Heart right ventricle (tissue), 16 donors: Measurements from ENCODE around the gene BMERB1. TPM values are rescaled to one million over a fixed set of nuclear protein-coding genes. Genes with fewer than 3 reads are reported as not detected.
"Not testable (repeated sequence)": the region's sequence is repeated elsewhere in the genome, so short reads cannot be mapped to it uniquely, and the experiment has no call there.

Experiments
- ATAC-seq, 8 donors: fragments of 200-7000 bp; cut with Tn5 transposase; one replicate each; pipeline ENCODE4 v1.9.1; 2020; ENCODE audit warnings: mild to moderate bottlenecking in 8 of 8, moderate library complexity in 8 of 8, moderate number of reproducible peaks in 1 of 8
- DNase-seq, 2 donors: peaks; one replicate each; pipeline ENCODE4 v3.0.0-alpha.2; 2020
- H3K27ac ChIP-seq, 10 donors: fragments of 200-600 bp; sonication (generic) in 2 of 10; one replicate each; pipeline versions ENCODE4 v1.5.0 to v1.8.0; 2020 to 2022; ENCODE audit warnings: mild to moderate bottlenecking in 3 of 10
- H3K27me3 ChIP-seq, 7 donors: fragments of 200-600 bp; one replicate each; pipeline ENCODE4 v1.8.0; 2021 to 2022; ENCODE audit warnings: mild to moderate bottlenecking in 2 of 7
- H3K36me3 ChIP-seq, 9 donors: fragments of 200-600 bp; sonication (generic) in 1 of 9; one replicate each; pipeline versions ENCODE4 v1.5.0 to v1.8.0; 2020 to 2022; ENCODE audit warnings: mild to moderate bottlenecking in 2 of 9
- H3K4me1 ChIP-seq, 9 donors: fragments of 200-600 bp; sonication (generic) in 1 of 9; one replicate each; pipeline versions ENCODE4 v1.5.0 to v1.8.0; 2020 to 2022; ENCODE audit warnings: mild to moderate bottlenecking in 4 of 9
- H3K4me3 ChIP-seq, 10 donors: fragments of 200-600 bp; sonication (generic) in 2 of 10; one replicate each; pipeline versions ENCODE4 v1.5.0 to v1.8.0; 2020 to 2022; ENCODE audit warnings: mild to moderate bottlenecking in 7 of 10, moderate library complexity in 2 of 10
- H3K9me3 ChIP-seq, 11 donors: fragments of 200-600 bp in 10 of 11; sonication (generic) in 2 of 11; one replicate each; pipeline versions ENCODE4 v1.5.0 to v1.8.0; 2013 to 2022; ENCODE audit warnings: mild to moderate bottlenecking in 2 of 11, control low read depth in 1 of 11, moderate library complexity in 1 of 11
- WGBS, 2 donors: extraction: QIAGEN DNeasy Blood & Tissue Kit; methylation state at CpG; one replicate each; pipeline ENCODE4 v1.1.7; 2013; ENCODE audit warnings: inconsistent platforms in 1 of 2; 5-methylcytosine and 5-hydroxymethylcytosine counted together
- intact Hi-C, 10 donors: fragments of 100-400 bp; cut with DNase I; formaldehyde crosslinking; loops; one replicate each; pipeline versions ENCODE4 v1.11.1 to v1.14.2; 2022
- polyA plus RNA-seq, 2 donors: library from polyadenylated mRNA; stranded (reverse); fragments of 200-250 nt; gene quantifications; one replicate each; pipeline ENCODE4 v1.2.3, GENCODE V29; 2013
- total RNA-seq, 10 donors: library from RNA; stranded (reverse); fragmentation: NEBNext Ultra II Directional in 3 of 10; extraction: Animal tissue kit (Norgen Biotek cat#: 25700) in 3 of 10; gene quantifications; one replicate each; pipeline versions ENCODE4 v1.2.1 to v1.2.4, GENCODE V29; 2021 to 2023
- TF ChIP-seq, protein P1 (sequence below), 9 donors: fragments of 200-600 bp; sonication (generic) in 2 of 9; IDR thresholded peaks; one replicate each; pipeline versions ENCODE4 v1.5.0 to v1.8.0; 2021 to 2022; ENCODE audit warnings: antibody characterized with exemption in 9 of 9, mild to moderate bottlenecking in 5 of 9, moderate library complexity in 1 of 9
- donor health status: Arrhythmogenic right ventricular cardiomyopathy.
- donor health status: ischemic (EF 13 %, LVEDD 7.1; RV severe dilation, severe dysfunction).
- donor health status: healthy with polysubstance abuse.
- donor health status: DM: no; HTN: yes; CAD: no.
- donor health status: DM: no; HTN: no; CAD: no.
- donor health status: ischemic (EF 25% LVEDD 6.9; RV normal size, moderate dysfunction).
- donor health status: ischemic (EF 25% LVEDD 5.7; RV mildly dilated, moderate dysfunction).
- donor health status: healthy.
- donor health status: DM: yes; HTN: yes; CAD: no.
- donor health status: Ischemic cardiomyopathy.
- donor health status: ischemic (EF 35%, LVEDD 5.7; RV mildly dilated, moderate dysfunction).
- donor health status: nonischemic (EF 11% LVEDD 7.7; RV severe dilation, severe dysfunction).
- donor health status: DM: yes; HTN: yes; CAD: no.
- donor health status: PGD.
- donor health status: ischemic (EF 29% LVEDD 5.4; RV normal size, mild dysfunction).
- donor health status: nonischemic (EF 23%, LVEDD 6.1; RV moderate dilation, normal function).

The BMERB1 gene
- total and polyA plus RNA-seq, 12 donors: 16.5 to 121 (median 78.9) TPM

DNA sequence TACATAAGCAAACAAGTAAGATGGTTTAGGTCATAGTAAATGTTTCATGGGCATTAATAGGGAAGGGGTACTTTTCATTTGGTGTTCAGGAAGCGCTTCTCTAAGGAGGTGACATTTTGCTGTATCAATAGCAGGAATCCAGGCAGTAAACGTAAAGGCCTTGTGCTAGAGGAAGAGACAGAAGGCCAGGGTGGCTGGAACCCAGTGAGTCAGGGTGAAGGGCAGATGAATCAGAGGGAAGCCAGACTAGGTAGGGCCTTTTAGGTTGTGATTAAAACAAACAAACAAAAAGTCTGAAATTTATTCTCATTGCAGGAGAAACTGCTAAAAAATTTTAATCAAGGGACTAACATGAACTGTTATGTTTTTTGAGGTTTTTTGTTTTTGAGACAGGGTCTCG, 6.5 kb downstream of the BMERB1 start:
- Histone ChIP-seq H3K4me1 (peaks cover 0 to 19% (median 3%) of the 10 kb centered on the region in 9 donors), H3K27ac (peak overlapping the region in 5 of 10 donors; percentile 16 to 55 (median 25)), H3K4me3 (no peak overlapping the region), H3K9me3 (peaks cover 0 to 8% (median 0%) of the 10 kb centered on the region in 11 donors), H3K36me3 (no peaks in the 10 kb centered on the region), H3K27me3 (peaks cover 0 to 8% (median 0%) of the 10 kb centered on the region in 7 donors)
- DNase-seq: no peak
- ATAC-seq: peak in 1 of 8 donors; percentile 36
- WGBS, 2 donors: 87 to 92% methylated on average over 3 of the region's 3 CpGs
- TF ChIP-seq, protein P1, sequence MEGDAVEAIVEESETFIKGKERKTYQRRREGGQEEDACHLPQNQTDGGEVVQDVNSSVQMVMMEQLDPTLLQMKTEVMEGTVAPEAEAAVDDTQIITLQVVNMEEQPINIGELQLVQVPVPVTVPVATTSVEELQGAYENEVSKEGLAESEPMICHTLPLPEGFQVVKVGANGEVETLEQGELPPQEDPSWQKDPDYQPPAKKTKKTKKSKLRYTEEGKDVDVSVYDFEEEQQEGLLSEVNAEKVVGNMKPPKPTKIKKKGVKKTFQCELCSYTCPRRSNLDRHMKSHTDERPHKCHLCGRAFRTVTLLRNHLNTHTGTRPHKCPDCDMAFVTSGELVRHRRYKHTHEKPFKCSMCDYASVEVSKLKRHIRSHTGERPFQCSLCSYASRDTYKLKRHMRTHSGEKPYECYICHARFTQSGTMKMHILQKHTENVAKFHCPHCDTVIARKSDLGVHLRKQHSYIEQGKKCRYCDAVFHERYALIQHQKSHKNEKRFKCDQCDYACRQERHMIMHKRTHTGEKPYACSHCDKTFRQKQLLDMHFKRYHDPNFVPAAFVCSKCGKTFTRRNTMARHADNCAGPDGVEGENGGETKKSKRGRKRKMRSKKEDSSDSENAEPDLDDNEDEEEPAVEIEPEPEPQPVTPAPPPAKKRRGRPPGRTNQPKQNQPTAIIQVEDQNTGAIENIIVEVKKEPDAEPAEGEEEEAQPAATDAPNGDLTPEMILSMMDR (IDR thresholded peaks at IDR 0.05): no peak
- intact Hi-C loops: loop anchor here in 1 of 10 donors (10.0 kb wide), 1 partner anchor 74 kb away; no protein-coding TSS in a partner anchor

DNA sequence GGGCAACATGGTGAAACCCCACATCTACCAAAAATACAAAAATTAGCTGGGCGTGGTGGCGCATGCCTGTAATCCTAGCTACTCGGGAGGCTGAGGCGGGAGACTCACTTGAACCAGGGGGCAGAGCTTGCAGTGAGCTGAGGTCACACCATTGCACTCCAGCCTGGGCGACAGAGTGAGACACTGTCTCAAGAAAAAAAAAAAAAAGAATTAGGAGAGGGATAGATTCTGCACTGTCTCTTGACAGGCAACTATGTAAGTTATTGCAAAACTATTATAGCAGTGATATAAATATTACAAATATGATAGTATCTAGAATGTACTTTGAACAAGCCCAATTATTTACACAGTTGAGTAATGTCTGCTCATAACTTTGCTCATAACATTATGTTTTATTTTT, 7.8 kb downstream of the BMERB1 start:
- H3K4me3 ChIP-seq, DNase-seq, H3K9me3 ChIP-seq, H3K27ac ChIP-seq, H3K36me3 ChIP-seq, H3K27me3 ChIP-seq, ATAC-seq: not testable (repeated sequence)
- WGBS, 2 donors: 96 to 98% methylated on average over 5 of the region's 5 CpGs
- peaks cover 0 to 15% (median 3%) of the 10 kb centered on the region in 9 donors for H3K4me1 ChIP-seq
- intact Hi-C loops: loop anchor here in 1 of 10 donors (10.0 kb wide), 1 partner anchor 73 kb away; no protein-coding TSS in a partner anchor

- ATAC-seq: no peak
Measured at GRCh38 chr16:15443753-15444152, 9.4 kb downstream of the BMERB1 start.

GRCh38 chr16:15444264-15444663, 9.9 kb downstream of the BMERB1 start:
- no peak for DNase-seq
- no peaks in the 10 kb centered on the region for H3K27me3 ChIP-seq
- peaks cover 0 to 9% (median 0%) of the 10 kb centered on the region in 11 donors for H3K9me3 ChIP-seq
- H3K27ac ChIP-seq: no peak overlapping the region
- 94 to 97% methylated on average over 3 of the region's 3 CpGs for WGBS, 2 donors
- H3K36me3 ChIP-seq: no peaks in the 10 kb centered on the region
- no peak overlapping the region for H3K4me3 ChIP-seq
- H3K4me1 ChIP-seq: peaks cover 0 to 15% (median 3%) of the 10 kb centered on the region in 9 donors
- ATAC-seq: no peak
- TF ChIP-seq, protein P1 (IDR thresholded peaks at IDR 0.05): no peak
- intact Hi-C loops: loop anchor here in 1 of 10 donors (10.0 kb wide), 1 partner anchor 71 kb away; no protein-coding TSS in a partner anchor

More at GRCh38 chr16:15443753-15444152, 9.4 kb downstream of the BMERB1 start:
- intact Hi-C loops: loop anchor here in 1 of 10 donors (10.0 kb wide), 1 partner anchor 71 kb away; no protein-coding TSS in a partner anchor
- Histone ChIP-seq H3K9me3 (peaks cover 0 to 9% (median 0%) of the 10 kb centered on the region in 11 donors), H3K4me1 (peaks cover 0 to 15% (median 3%) of the 10 kb centered on the region in 9 donors), H3K36me3 (no peaks in the 10 kb centered on the region), H3K4me3 (no peak overlapping the region), H3K27ac (no peak overlapping the region), H3K27me3 (no peaks in the 10 kb centered on the region)
- 88 to 94% methylated on average over 4 of the region's 4 CpGs for WGBS, 2 donors
- no peak for DNase-seq
- TF ChIP-seq, protein P1 (IDR thresholded peaks at IDR 0.05): no peak

DNA sequence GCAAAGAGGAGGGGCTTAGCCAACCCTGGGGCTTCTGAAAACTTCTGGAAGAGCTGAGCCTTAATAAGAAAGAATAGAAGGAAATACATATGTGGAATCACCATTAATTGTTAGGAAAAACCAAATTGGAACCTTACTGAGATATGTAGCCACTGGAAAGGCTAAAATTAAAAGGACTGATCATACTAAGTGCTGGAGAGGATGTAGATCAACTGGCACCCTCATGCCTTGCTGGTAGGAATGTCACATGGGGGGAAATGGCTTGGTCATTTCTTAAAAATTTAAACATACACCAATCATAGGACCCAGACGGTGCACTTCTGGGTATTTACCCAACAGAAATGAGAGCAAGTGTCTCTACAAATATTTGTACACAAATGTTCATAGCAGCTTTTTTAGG, 11.1 kb downstream of the BMERB1 start:
- 93 to 97% methylated on average over 1 of the region's 1 CpG for WGBS, 2 donors
- H3K27me3 ChIP-seq: no peaks in the 10 kb centered on the region
- H3K9me3 ChIP-seq: peaks cover 0 to 9% (median 0%) of the 10 kb centered on the region in 11 donors
- no peak for ATAC-seq
- H3K36me3 ChIP-seq: no peaks in the 10 kb centered on the region
- DNase-seq: no peak
- no peak overlapping the region for H3K4me3 ChIP-seq
- TF ChIP-seq, protein P1 (IDR thresholded peaks at IDR 0.05): no peak
- H3K4me1 ChIP-seq: peaks cover 0 to 5% (median 0%) of the 10 kb centered on the region in 9 donors
- H3K27ac ChIP-seq: no peak overlapping the region
- intact Hi-C loops: loop anchor here in 1 of 10 donors (10.0 kb wide), 1 partner anchor 69 kb away; no protein-coding TSS in a partner anchor
